DND-41 (cell line): ENCODE data around the gene SORBS1.

Experiments used
- ATAC-seq: fragments of 200-7000 bp; cut with Tn5 transposase; 3 replicates; pipeline ENCODE4 v1.9.1; 2021; ENCODE audit warnings: low read depth; ENCODE audit not compliant: insufficient read depth
- DNase-seq: peaks from one replicate; pipeline ENCODE4 v3.0.0-alpha.2; 2020
- H2AFZ ChIP-seq: 2 replicates; pipeline ENCODE4 v1.6.0; 2012; ENCODE audit warnings: low read depth, low read length
- H3K27ac ChIP-seq: 2 replicates; pipeline ENCODE4 v1.5.1; 2012; ENCODE audit warnings: low read length, inconsistent platforms
- H3K27me3 ChIP-seq: fragments of 200-600 bp; sonication (generic); 2 replicates; pipeline ENCODE4 v1.6.0; 2012; ENCODE audit warnings: low read length, mild to moderate bottlenecking, inconsistent platforms; ENCODE audit not compliant: insufficient read depth, poor library complexity
- H3K36me3 ChIP-seq: 2 replicates; pipeline ENCODE4 v1.5.1; 2012; ENCODE audit warnings: low read length, inconsistent platforms; ENCODE audit not compliant: insufficient read depth
- H3K4me1 ChIP-seq: 2 replicates; pipeline ENCODE4 v1.5.1; 2012; ENCODE audit warnings: mild to moderate bottlenecking, low read length; ENCODE audit not compliant: insufficient read depth
- H3K4me2 ChIP-seq: 2 replicates; pipeline ENCODE4 v1.6.0; 2012; ENCODE audit warnings: mild to moderate bottlenecking, moderate library complexity, low read length, inconsistent platforms; ENCODE audit not compliant: insufficient read depth
- H3K4me3 ChIP-seq, 2 experiments: fragments of 200-600 bp in 1 of 2; shearing (Covaris generic) in 1 of 2; 2 replicates each; pipeline ENCODE4 v1.5.1; 2012 to 2016; ENCODE audit warnings: inconsistent platforms in 2 of 2, low read length in 2 of 2, mild to moderate bottlenecking in 2 of 2, low read depth in 1 of 2, moderate library complexity in 1 of 2
- H3K79me2 ChIP-seq: 2 replicates; pipeline ENCODE4 v1.6.0; 2012; ENCODE audit warnings: low read length, inconsistent platforms; ENCODE audit not compliant: insufficient read depth
- H3K9ac ChIP-seq: 2 replicates; pipeline ENCODE4 v1.6.0; 2012; ENCODE audit warnings: low read depth, mild to moderate bottlenecking, inconsistent platforms, low read length, moderate library complexity
- H3K9me3 ChIP-seq: 2 replicates; pipeline ENCODE4 v1.5.1; 2012; ENCODE audit warnings: low read length, moderate library complexity, mild to moderate bottlenecking, inconsistent platforms; ENCODE audit not compliant: insufficient read depth, severe bottlenecking
- H4K20me1 ChIP-seq: 2 replicates; pipeline ENCODE4 v1.6.0; 2012; ENCODE audit warnings: low read length; ENCODE audit not compliant: insufficient read depth
- CTCF ChIP-seq: IDR thresholded peaks from 2 replicates; pipeline ENCODE4 v1.5.1; 2012; ENCODE audit warnings: borderline replicate concordance, low read length, moderate library complexity, mild to moderate bottlenecking; ENCODE audit not compliant: poor library complexity, severe bottlenecking; ENCODE audit errors: extremely low read depth
- EZH2 ChIP-seq: IDR thresholded peaks from 3 replicates; pipeline ENCODE4 v1.6.1; 2012; ENCODE audit warnings: borderline replicate concordance, low read depth, mild to moderate bottlenecking, moderate library complexity, low read length, inconsistent platforms; ENCODE audit not compliant: severe bottlenecking

The SORBS1 gene

GRCh38 chr10:95399183-95399582 is 162.0 kb downstream of the SORBS1 start:
- H4K20me1 ChIP-seq, result no peaks in the 10 kb centered on the region; the same call in 1 of the 2 replicates
- no peak overlapping the region for H2AFZ ChIP-seq
- H3K4me2 ChIP-seq, result no peak overlapping the region
- H3K4me1 ChIP-seq, result no peaks in the 10 kb centered on the region
- H3K79me2 ChIP-seq, result no peaks in the 10 kb centered on the region
- no peak for TF ChIP-seq EZH2
- no peak for TF ChIP-seq CTCF
- no peak for DNase-seq
- H3K36me3 ChIP-seq, result no peaks in the 10 kb centered on the region
- ATAC-seq, result no peak
- H3K9ac ChIP-seq, result no peak overlapping the region
- no peaks in the 10 kb centered on the region for H3K9me3 ChIP-seq
- no peak overlapping the region for H3K27ac ChIP-seq
- H3K27me3 ChIP-seq, result no peaks in the 10 kb centered on the region
- H3K4me3 ChIP-seq, result no peak overlapping the region

GRCh38 chr10:95397747-95398146 is 163.4 kb downstream of the SORBS1 start:
- H3K9ac ChIP-seq, result no peak overlapping the region
- H3K36me3 ChIP-seq, result no peaks in the 10 kb centered on the region
- no peaks in the 10 kb centered on the region; the same call in 1 of the 2 replicates for H4K20me1 ChIP-seq
- H3K79me2 ChIP-seq, result no peaks in the 10 kb centered on the region
- no peak overlapping the region for H3K4me2 ChIP-seq
- TF ChIP-seq EZH2, result no peak
- no peak for TF ChIP-seq CTCF
- H3K4me1 ChIP-seq, result no peaks in the 10 kb centered on the region
- ATAC-seq, result no peak
- DNase-seq, result no peak
- H3K9me3 ChIP-seq, result no peaks in the 10 kb centered on the region
- no peak overlapping the region for H3K27ac ChIP-seq
- no peak overlapping the region for H3K4me3 ChIP-seq
- no peaks in the 10 kb centered on the region for H3K27me3 ChIP-seq
- no peak overlapping the region for H2AFZ ChIP-seq

GRCh38 chr10:95395947-95396449 is 165.2 kb downstream of the SORBS1 start:
- Histone ChIP-seq H4K20me1 (no peaks in the 10 kb centered on the region; the same call in 1 of the 2 replicates), H3K9ac (no peak overlapping the region), H2AFZ (no peak overlapping the region), H3K4me3 (no peak overlapping the region), H3K27ac (no peak overlapping the region), H3K79me2 (no peaks in the 10 kb centered on the region), H3K9me3 (no peaks in the 10 kb centered on the region), H3K36me3 (no peaks in the 10 kb centered on the region), H3K4me1 (no peaks in the 10 kb centered on the region), H3K4me2 (no peak overlapping the region), H3K27me3 (no peaks in the 10 kb centered on the region)
- DNase-seq, result no peak
- TF ChIP-seq CTCF, result no peak
- no peak for TF ChIP-seq EZH2
- no peak for ATAC-seq
